ENCODE data around the gene APOB. TPM values are rescaled to one million over a fixed set of nuclear protein-coding genes. Genes with fewer than 3 reads are reported as not detected.

The APOB gene
- total and polyA plus RNA-seq, 2 of the 13 experiments (the other 11 are each of a cell fraction or from before 2014, with no cell fraction given): 1,569 to 2,515 TPM

DNA sequence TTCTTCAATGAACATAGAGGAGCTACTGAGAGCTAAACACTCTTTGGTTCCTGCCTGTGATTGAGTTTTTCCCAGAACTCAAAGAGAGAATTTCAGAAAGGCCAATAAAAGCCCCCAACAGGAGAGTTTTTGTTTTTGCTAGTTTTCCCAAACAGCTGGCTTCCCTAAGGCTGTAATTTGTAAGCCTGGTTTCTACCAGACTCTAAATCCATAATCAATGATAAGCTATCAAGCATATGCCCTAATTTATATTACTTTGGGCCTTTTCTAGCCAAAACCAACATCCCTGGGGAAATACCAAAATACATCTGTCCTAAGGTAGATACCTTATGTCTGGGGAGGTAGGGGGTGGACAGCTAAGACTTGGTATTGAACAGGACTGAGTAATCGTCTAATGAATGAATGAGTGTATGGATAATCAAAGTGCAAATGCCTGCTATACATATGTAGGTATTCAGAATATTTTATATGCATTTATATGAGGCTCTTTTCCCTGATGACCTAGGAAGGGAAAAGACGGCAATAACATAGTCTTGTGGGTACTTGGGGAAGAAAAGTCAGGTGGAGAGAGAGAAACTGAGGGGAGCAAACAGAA, 26.0 kb upstream of the APOB start:
- no peak for FAIRE-seq
- TSS peak; percentile 88 for BruUV-seq (replicated peaks)
- POLR2A ChIA-PET: interaction anchor here (0.8 to 10.9 kb wide), 14 partner anchors 12 to 474 kb away, joined by 3 to 236 read pairs (median 10); partner anchors contain the start of gene APOB
- TF ChIP-seq, protein P1, sequence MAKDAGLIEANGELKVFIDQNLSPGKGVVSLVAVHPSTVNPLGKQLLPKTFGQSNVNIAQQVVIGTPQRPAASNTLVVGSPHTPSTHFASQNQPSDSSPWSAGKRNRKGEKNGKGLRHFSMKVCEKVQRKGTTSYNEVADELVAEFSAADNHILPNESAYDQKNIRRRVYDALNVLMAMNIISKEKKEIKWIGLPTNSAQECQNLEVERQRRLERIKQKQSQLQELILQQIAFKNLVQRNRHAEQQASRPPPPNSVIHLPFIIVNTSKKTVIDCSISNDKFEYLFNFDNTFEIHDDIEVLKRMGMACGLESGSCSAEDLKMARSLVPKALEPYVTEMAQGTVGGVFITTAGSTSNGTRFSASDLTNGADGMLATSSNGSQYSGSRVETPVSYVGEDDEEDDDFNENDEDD (CRISPR knock-in tag; IDR thresholded peaks at IDR 0.05; ENCODE audit: borderline replicate concordance): no peak
- TF ChIP-seq KAT2B (IDR thresholded peaks at IDR 0.05; ENCODE audit: borderline replicate concordance, low read depth, low read length) (no peak), CHD4 (IDR thresholded peaks at IDR 0.05; ENCODE audit: borderline replicate concordance, low read length) (peak; percentile 12; the same call in 1 of the 2 replicates), SMAD1 (CRISPR knock-in tag; IDR thresholded peaks at IDR 0.05; ENCODE audit: borderline replicate concordance, low read depth) (no peak), ZFP36L2 (CRISPR knock-in tag; IDR thresholded peaks at IDR 0.05) (0 out of 2 replicates have a peak, but pooled peaks have one; percentile 36), SNRNP70 (IDR thresholded peaks at IDR 0.05; ENCODE audit: low read depth, low read length) (no peak), FIP1L1 (IDR thresholded peaks at IDR 0.05; ENCODE audit: borderline replicate concordance, insufficient read depth, low read depth, low read length) (no peak), ZNF382 (CRISPR knock-in tag; IDR thresholded peaks at IDR 0.05; ENCODE audit: borderline replicate concordance) (no peak), ASH2L (IDR thresholded peaks at IDR 0.05; ENCODE audit: insufficient read length, low read depth, low read length) (no peak), ZNF552 (CRISPR knock-in tag; IDR thresholded peaks at IDR 0.05; ENCODE audit: borderline replicate concordance) (no peak)
- TF ChIP-seq, protein P2, sequence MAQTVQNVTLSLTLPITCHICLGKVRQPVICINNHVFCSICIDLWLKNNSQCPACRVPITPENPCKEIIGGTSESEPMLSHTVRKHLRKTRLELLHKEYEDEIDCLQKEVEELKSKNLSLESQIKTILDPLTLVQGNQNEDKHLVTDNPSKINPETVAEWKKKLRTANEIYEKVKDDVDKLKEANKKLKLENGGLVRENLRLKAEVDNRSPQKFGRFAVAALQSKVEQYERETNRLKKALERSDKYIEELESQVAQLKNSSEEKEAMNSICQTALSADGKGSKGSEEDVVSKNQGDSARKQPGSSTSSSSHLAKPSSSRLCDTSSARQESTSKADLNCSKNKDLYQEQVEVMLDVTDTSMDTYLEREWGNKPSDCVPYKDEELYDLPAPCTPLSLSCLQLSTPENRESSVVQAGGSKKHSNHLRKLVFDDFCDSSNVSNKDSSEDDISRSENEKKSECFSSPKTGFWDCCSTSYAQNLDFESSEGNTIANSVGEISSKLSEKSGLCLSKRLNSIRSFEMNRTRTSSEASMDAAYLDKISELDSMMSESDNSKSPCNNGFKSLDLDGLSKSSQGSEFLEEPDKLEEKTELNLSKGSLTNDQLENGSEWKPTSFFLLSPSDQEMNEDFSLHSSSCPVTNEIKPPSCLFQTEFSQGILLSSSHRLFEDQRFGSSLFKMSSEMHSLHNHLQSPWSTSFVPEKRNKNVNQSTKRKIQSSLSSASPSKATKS (CRISPR knock-in tag; IDR thresholded peaks at IDR 0.05): 0 out of 2 replicates have a peak, but pooled peaks have one; percentile 3
- TF ChIP-seq, protein P3, sequence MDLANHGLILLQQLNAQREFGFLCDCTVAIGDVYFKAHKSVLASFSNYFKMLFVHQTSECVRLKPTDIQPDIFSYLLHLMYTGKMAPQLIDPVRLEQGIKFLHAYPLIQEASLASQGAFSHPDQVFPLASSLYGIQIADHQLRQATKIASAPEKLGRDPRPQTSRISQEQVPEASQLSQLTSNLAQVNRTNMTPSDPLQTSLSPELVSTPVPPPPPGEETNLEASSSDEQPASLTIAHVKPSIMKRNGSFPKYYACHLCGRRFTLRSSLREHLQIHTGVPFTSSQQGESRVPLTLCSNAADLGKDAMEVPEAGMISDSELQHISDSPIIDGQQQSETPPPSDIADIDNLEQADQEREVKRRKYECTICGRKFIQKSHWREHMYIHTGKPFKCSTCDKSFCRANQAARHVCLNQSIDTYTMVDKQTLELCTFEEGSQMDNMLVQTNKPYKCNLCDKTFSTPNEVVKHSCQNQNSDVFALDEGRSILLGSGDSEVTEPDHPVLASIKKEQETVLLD (CRISPR knock-in tag; IDR thresholded peaks at IDR 0.05; ENCODE audit: low read depth): peak; percentile 12; the same call in 1 of the 2 replicates
- TF ChIP-seq, protein P4, sequence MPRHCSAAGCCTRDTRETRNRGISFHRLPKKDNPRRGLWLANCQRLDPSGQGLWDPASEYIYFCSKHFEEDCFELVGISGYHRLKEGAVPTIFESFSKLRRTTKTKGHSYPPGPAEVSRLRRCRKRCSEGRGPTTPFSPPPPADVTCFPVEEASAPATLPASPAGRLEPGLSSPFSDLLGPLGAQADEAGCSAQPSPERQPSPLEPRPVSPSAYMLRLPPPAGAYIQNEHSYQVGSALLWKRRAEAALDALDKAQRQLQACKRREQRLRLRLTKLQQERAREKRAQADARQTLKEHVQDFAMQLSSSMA (CRISPR knock-in tag; IDR thresholded peaks at IDR 0.05): no peak

More for the DNA sequence above, 26.0 kb upstream of the APOB start:
- Histone ChIP-seq H3K9ac (ENCODE audit: insufficient read depth, low read depth, low read length) (peak overlapping the region; percentile 62), H3K27ac (ENCODE audit: extremely low read length, insufficient read depth, low read length) (peak overlapping the region; percentile 73), H3K4me2 (ENCODE audit: low read depth, low read length) (peak overlapping the region; percentile 84), H3K36me3 (replicated peaks in 1 of 2; ENCODE audit: control insufficient read depth in 1 of 2, insufficient read depth in 2 of 2, low read length in 2 of 2) (no peaks in the 10 kb centered on the region), H3K79me2 (ENCODE audit: insufficient read depth, low read length) (peaks cover 8% of the 10 kb centered on the region), H3K4me3 (replicated peaks in 1 of 3; ENCODE audit: insufficient read depth in 1 of 3, low read depth in 2 of 3, low read length in 3 of 3) (peak overlapping the region in 1 of 3 experiments; percentile 8; a peak in 1 of 6 replicates), H3K4me1 (ENCODE audit: insufficient read depth, low read length) (peaks cover 81% of the 10 kb centered on the region), H3K9me3 (ENCODE audit: low read length) (no peaks in the 10 kb centered on the region), H3K27me3 (ENCODE audit: control insufficient read depth in 1 of 2, insufficient read depth in 2 of 2, low read length in 2 of 2) (no peaks in the 10 kb centered on the region), H2AFZ (ENCODE audit: low read length) (no peak overlapping the region), H4K20me1 (ENCODE audit: insufficient read depth, low read length) (no peaks in the 10 kb centered on the region)
- under 1% methylated on average over 2 of the region's 2 CpGs for WGBS (ENCODE audit: low lambda C conversion rate)
- ATAC-seq: peak; percentile 2
- CTCF ChIA-PET (ENCODE audit: low intra/inter-chr PET ratio, low total read pairs): interaction anchor here (3.8 kb wide), 1 partner anchor 26 kb away, joined by 15 read pairs; the partner anchor contains the start of gene APOB
- no peak for DNase-seq (ENCODE audit: low spot score)
- in situ Hi-C loops (cut with HindIII; ENCODE audit: extremely low pct_ligation_motif_present, low pct_unique_long_range_greater_than_20kb): loop anchor here (5.0 kb wide), 1 partner anchor 47 kb away; no protein-coding TSS in a partner anchor
- intact Hi-C loops (cut with micrococcal nuclease; ENCODE audit: unreplicated experiment): loop anchor here (1.0 to 2.0 kb wide), 4 partner anchors 14 to 48 kb away; partner anchors contain the start of gene APOB

All from HepG2 (cell line).